ENCODE results near the gene TLCD2.
"Not testable (repeated sequence)": the region's sequence is repeated elsewhere in the genome, so short reads cannot be mapped to it uniquely, and the experiment has no call there.

The TLCD2 gene

GRCh38 chr17:1686086-1686485 is 24.1 kb downstream of the TLCD2 start:
- DNase-seq (ENCODE audit: low read depth) = no peak

- DNase-seq (ENCODE audit: low read depth) = peak; percentile 95
Measured at GRCh38 chr17:1684378-1685189, 25.6 kb downstream of the TLCD2 start, which contains the start of gene PRPF8. TSS of gene PRPF8 (minus strand) at chr17:1684867. CDS start at chr17:1684571, 296 bp downstream.

- DNase-seq (ENCODE audit: low read depth) = no peak
Measured at GRCh38 chr17:1683459-1683858, 26.7 kb downstream of the TLCD2 start.

GRCh38 chr17:1676401-1676800 is 33.8 kb downstream of the TLCD2 start:
- DNase-seq (ENCODE audit: low read depth) = no peak

- no peak for DNase-seq (ENCODE audit: low read depth)
Measured at GRCh38 chr17:1673041-1673785, 37.0 kb downstream of the TLCD2 start.

GRCh38 chr17:1663934-1664333 is 46.2 kb downstream of the TLCD2 start:
- DNase-seq (ENCODE audit: low read depth) = not testable (repeated sequence)

GRCh38 chr17:1661045-1661444 is 49.1 kb downstream of the TLCD2 start:
- DNase-seq (ENCODE audit: low read depth) = no peak

GRCh38 chr17:1658100-1658499 is 52.1 kb downstream of the TLCD2 start:
- no peak for DNase-seq (ENCODE audit: low read depth)

- no peak for DNase-seq (ENCODE audit: low read depth)
Measured at GRCh38 chr17:1653735-1654134, 56.4 kb downstream of the TLCD2 start.

GRCh38 chr17:1652794-1653193 is 57.4 kb downstream of the TLCD2 start:
- not testable (repeated sequence) for DNase-seq (ENCODE audit: low read depth)
